GM12892 (cell line): ENCODE data around the gene CMTM8.
A peak's percentile ranks its signal among the peaks of the same experiment; 100 is the strongest.

Source experiments
- DNase-seq: peaks from one replicate; pipeline ENCODE4 v3.0.0; 2011; ENCODE audit not compliant: insufficient read length
- FAIRE-seq: peaks from 2 replicates; lab custom pipeline; 2011; peaks lifted over from hg19 to GRCh38; lab: Jason Lieb, UNC
- POLR2A ChIP-seq: IDR thresholded peaks from 2 replicates; pipeline ENCODE4 v1.6.1; 2011; ENCODE audit warnings: low read depth, low read length, control low read depth
- POLR2AphosphoS5 ChIP-seq: IDR thresholded peaks from 2 replicates; pipeline ENCODE4 v1.6.1; 2011; ENCODE audit warnings: low read depth, low read length, control low read depth
- TAF1 ChIP-seq: IDR thresholded peaks from 2 replicates; pipeline ENCODE4 v1.6.1; 2011; ENCODE audit warnings: low read depth, mild to moderate bottlenecking, control low read depth, low read length, borderline replicate concordance

CMTM8 gene

DNA sequence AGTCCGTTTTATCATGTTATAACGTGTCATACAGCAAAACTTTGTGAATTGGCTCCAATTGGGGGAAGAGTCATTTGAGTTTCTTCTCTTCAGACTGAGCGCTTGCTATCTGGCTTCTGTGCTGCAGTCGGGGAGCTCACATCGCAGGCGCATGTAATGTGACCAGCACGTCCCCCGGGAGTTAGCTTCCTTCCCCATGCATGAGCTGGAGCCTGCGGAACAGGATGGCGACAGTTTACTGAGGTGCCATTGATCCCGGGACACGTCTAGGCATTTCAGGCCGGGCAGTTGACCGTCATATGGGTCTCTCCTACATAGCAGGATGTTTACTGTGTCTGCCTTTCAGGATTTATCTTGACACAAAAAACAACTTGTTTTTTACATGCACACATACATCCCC, 44.8 kb downstream of the CMTM8 start:
- no peak for TF ChIP-seq TAF1
- no peak for FAIRE-seq
- DNase-seq: no peak

DNA sequence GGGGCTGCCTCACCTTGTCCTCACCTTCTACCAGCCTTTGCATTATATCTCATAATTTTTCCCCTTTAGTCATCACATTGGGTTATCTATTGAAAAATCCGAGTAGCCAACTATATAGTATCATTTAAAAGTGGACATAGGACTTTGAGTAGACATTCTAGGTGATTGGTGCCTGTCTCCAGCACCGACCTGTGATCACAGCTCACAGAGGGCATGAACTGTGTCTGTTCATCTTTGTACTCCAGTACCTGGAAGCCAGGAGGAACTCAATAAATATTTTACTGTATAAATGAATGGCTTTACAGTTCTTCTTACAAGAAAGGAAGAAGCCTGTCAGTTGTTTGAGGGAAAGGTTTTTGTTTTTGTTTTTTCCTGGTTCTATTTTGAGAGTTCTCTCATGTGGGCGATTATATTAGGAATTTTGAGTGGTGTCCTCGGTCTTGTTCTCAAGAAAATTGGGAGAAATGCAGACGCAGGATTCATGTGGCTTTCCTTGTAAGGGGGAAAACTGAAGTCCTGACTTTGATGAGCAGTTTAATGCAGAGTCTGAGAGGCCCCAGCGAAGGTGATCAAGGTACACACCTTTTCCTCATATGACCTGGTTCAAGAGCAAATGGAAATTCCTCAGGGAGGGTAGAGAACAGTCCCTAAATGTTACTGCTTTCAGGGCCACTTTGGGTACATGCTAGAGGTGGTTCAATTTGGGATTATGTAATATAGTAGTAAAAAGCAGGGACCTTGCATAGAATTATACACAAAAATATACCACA, 46.1 kb downstream of the CMTM8 start:
- DNase-seq: no peak
- TF ChIP-seq POLR2AphosphoS5 (no peak), TAF1 (no peak), POLR2A (no peak)
- FAIRE-seq: no peak

DNA sequence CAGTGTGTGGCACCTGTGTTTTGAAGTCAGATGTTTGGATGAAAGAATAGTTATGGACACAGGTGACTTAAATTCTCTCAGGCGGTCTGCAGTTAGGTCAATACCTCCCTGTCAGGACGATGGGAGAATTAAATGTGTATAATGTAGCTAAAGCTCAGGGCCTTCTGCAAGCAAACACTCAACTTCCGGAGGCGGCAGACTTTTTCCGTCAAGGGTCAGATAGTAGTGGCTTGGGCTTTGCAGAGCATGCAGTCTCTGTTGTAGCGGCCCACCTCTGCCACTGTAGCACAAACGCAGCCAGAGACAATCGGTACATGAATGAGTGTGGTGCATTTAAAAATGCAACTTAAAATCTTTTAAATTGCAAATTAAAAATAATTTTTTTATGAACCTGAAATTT, 47.4 kb downstream of the CMTM8 start:
- DNase-seq: no peak
- TF ChIP-seq POLR2A (no peak), TAF1 (no peak), POLR2AphosphoS5 (no peak)
- no peak for FAIRE-seq

DNA sequence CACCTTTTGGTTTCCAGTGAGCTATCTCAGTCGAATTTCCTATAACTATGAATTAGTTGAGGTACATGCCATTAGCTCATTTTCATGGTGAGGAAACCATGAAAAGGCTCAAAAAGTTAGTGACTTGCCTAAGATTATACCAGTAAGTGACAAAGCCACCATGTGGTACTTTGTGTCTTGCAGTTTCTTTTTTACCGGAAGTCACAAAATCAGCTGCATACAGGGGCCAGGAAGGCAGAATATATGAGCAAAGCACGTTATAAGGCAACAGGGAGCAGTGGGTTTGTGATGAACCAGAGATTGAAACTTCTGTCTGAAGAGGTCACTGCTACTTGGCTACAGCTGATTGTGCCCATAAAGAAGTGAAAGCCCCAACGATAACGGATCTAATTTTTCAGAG, 50.3 kb downstream of the CMTM8 start:
- no peak for FAIRE-seq
- TF ChIP-seq TAF1 (no peak), POLR2A (no peak), POLR2AphosphoS5 (no peak)
- DNase-seq: no peak

DNA sequence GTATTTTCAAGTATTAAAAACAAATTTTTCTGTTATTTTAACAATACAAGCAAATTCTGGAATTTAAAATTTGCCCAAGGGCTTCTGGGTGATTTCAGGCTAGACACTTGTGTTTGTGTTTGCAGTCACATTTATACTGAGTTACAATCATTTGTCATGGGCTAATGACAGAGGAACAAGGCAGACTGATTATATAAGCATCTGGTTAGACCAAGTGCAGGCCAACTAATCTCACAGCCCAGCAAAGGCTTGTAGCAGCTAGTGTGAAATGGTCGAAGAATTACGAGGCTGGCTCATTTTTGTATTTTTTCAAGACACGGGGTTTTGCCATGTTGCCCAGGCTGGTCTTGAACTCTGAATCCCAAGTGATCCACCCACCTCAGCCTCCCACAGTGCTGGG, 52.1 kb downstream of the CMTM8 start:
- FAIRE-seq (no peak), DNase-seq (no peak)
- no peak for TF ChIP-seq POLR2AphosphoS5
- no peak for TF ChIP-seq POLR2A
- no peak for TF ChIP-seq TAF1

DNA sequence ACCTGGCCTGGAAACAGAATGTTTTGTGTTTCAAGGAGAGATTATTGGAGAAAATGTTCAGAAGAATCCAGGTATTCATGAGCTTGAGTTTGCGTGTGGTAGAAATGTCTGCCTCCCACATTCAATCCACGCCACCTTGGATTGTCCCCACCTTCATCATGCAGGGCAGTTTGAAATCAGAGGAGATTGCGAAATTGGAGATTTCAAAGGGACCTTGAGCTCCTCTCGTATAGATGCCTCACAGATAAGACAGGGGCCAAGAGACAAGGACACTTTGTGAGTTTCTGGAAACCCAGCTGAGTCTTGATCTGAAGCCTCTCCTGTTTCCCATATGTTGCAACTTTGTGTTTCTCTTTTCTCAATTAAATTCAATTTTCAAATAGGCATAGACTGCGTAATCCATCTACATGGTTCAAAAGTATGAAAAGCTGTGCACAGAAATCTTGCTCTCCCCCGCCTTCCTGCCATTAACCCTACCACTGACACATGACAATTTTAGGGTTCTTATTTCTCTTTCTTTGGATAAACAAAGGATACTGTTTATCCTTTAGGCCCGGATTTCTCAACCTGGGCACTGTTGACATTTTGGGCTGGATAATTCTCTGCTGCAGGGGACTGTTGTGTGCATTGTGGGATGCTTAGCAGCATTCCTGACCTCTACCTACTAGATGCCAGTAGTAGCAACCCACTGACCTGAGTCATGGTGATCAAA, 53.8 kb downstream of the CMTM8 start:
- DNase-seq (no peak), FAIRE-seq (no peak)
- TF ChIP-seq POLR2AphosphoS5: no peak
- TF ChIP-seq POLR2A: no peak

DNA sequence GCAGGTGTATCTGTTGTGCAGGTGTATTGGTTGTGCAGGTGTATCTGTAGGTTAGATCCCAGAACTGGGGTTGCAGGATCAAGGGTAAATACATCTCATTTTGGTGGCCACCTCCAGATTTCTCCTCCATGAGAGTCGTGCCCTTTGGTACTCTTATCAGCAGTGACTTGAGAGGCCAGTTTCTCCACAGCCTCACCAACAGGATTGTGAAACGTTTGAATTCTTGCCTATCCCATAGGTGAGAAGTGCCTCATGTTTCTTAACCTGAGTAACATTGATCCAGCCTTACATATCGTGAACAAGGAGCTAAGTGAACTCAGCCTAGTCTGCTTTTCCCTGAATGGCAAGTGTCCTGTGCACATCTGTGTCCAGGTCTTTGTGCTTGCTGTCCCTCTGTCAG, 55.4 kb downstream of the CMTM8 start:
- FAIRE-seq (no peak), DNase-seq (no peak)
- TF ChIP-seq TAF1 (no peak), POLR2A (no peak), POLR2AphosphoS5 (no peak)

DNA sequence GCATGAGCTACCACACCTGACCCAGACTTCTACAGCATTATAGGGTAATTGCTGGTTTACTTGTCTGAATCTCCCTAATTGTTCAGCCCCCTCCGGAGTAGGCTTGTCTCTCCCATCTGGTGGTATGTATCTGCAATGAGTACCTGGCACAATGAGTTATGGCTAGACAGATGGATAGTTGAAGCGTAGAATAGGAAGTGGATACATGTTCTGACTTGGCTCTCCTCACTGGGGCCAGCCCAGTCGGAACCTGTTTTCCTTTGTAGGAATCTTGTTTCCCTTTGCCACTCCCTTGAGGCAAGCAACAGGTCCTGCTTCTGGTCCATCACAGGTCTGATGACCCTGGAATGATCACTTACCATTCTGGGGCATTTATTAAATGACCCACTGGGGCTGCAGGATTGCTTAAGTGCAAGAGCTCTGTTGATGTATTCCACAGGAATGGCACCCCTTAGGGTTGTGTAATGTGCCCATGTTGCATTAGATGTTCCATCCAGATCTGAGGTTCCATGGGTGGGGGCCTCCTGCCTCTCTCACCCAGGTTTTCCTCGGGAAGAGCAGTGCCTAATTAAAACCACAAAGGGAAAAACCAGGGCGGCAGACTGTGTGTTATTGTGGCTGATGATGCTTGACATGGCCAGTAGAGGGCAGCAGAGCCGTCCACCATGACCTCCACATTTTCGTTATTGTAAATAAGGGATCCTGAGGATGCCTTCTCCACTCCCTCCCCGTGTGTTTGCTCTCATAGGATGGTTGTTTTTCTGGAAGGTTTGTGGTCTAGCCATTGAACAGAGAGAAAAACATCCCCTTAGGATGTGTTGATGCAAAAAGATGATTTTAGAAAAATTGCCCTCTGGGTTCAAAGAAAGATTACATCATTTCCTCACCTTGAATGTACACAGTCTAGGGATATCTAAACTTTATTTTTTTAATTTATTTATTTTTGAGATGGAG, 58.0 kb downstream of the CMTM8 start:
- TF ChIP-seq POLR2A: no peak
- TF ChIP-seq POLR2AphosphoS5: no peak
- TF ChIP-seq TAF1: no peak
- FAIRE-seq (peak; percentile 89), DNase-seq (peak; percentile 33)

DNA sequence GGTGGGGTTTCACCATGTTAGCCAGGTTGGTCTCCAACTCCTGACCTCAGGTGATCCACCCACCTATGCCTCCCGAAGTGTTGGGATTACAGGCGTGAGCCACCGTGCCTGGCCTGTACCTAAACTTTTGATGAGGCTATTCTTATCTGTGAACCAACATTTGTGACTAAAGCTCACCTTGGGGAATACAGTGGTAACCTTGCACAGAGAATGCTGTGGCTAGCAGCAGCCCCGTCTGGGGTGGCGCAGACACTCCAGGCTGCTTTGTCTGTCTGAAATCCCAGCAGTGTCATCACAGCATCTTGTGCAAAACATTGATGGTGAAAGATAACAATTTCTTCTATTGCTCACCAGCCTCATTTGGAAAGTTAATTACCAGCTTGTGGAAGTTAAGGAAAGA, 58.9 kb downstream of the CMTM8 start:
- no peak for FAIRE-seq
- TF ChIP-seq POLR2A: no peak
- TF ChIP-seq POLR2AphosphoS5: no peak
- no peak for TF ChIP-seq TAF1

DNA sequence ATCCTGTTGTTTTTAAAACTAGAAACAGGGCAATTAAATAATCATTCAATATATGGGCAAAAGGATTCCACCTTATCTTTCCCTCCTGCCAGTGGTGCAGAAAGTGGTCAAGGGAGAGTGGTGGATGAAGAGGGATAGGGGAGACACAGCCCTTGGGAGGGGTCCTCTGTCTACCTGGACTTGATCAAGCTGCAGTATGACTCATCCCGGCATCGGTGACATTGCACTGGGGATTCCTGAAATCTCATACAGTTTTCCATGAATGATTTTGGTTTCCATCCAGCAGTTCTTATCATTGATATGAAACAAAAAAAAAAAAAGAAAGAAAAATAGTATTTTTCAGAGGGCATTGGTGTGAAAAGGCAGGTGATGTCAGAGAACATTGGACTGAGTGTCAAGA, 62.9 kb downstream of the CMTM8 start:
- DNase-seq (no peak), FAIRE-seq (no peak)
- TF ChIP-seq POLR2A (no peak), POLR2AphosphoS5 (no peak), TAF1 (no peak)

More for the DNA sequence above, 58.9 kb downstream of the CMTM8 start:
- no peak for DNase-seq
